Stimulated activated CD4-positive, alpha-beta T cell treated with anti-CD3 and anti-CD28 coated beads, TNF-alpha, amount 100 ng/mL, for 4 hours (primary cell): ENCODE measurements around the gene ENPEP.
A peak's percentile ranks its signal among the peaks of the same experiment; 100 is the strongest.
"Not testable (repeated sequence)": the region's sequence is repeated elsewhere in the genome, so short reads cannot be mapped to it uniquely, and the experiment has no call there.

Source experiments
- DNase-seq, 3 experiments: peaks; one replicate each; pipeline ENCODE4 v3.0.0-alpha.2; 2020; ENCODE audit warnings: low read depth in 3 of 3

Gene ENPEP

GRCh38 chr4:110485452-110485851 is 9.5 kb downstream of the ENPEP start:
- DNase-seq, result no peak

DNA sequence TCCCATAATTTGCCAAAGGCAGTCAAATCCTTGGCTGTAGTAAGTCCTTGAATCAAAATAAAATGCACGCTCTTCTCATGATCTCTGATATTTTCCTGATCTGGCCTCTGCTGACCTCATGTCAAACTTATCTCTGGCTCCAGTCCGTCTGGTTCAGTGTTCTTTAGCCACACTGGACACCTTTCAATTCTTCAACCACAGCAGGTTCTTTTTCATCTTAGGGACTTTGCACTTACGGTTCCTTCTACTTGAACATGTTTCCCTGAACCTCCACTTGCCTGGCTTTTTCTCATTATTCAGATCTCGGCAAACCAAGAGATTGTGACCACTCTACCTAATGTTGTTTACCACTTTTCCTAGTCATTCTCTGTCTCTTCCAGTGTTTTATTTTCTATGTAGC is 10.3 kb downstream of the ENPEP start:
- DNase-seq, result no peak

DNA sequence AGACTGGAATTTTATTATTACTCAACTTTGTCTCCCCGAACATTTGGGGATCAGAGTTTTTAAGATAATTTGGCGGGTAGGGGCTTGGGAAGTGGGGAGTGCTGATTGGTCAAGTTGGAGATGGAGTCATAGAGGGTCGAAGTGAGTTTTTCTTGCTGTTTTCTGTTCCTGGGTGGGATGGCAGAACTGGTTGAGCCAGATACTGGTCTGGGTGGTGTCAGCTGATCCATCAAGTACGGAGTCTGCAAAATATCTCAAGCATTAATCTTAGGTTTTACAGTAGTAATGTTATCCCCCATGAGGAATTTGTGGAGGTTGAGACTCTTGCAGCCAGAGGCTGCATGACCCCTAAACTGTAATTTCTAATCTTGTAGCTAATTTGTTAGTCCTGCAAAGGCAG is 10.9 kb downstream of the ENPEP start:
- not testable (repeated sequence) for DNase-seq

- no peak for DNase-seq
Observed at GRCh38 chr4:110487873-110488272, 11.9 kb downstream of the ENPEP start.

DNA sequence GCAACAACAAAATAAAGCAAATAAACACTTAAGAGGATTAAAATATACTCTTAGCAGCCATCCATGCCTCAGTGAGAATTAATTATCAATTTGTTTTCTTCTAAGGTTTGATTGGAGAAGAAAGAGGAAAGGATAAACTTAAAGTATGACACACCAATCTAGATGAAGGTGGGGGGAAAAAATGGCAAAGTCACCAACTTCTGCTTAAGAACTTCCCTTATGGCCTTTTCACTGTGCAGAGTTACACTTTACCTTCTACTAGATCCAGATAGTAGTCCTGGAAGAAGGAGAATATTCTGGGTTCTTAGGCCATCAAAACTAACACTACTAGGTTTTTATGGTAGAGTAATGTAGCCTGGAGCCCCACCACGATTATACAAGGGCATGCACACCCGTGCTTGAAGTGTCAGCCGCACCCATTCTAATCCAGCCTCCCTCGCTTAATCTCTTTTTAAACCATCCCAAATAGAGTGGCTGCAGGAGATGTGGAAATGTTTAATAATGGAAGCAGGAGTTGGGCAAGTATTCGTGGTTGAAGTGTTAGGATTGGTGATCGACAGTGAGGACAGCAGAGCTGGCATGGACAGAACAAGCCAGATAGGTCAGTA is 14.1 kb downstream of the ENPEP start:
- DNase-seq, result no peak

DNA sequence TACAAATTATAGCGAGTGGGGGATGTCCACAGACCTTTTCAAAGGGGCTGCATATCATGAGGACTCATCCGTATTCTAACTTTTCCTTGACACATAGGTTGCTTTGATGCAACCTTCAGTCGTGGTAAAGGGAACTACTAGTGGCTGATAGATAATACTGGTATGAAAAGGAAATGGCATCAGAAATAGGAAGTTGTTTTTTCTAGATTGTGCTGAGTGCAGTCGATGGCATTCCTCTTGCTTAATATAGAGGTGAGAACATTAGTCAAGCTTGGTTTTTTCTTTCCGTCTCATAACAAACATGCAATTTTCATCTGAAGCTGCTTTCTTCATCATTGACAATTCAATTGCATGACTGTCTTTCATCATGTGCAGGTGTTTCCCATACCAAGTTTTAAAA is 16.6 kb downstream of the ENPEP start:
- no peak for DNase-seq

- no peak for DNase-seq
Observed at GRCh38 chr4:110493520-110493919, 17.6 kb downstream of the ENPEP start.

- DNase-seq, result no peak
Observed at GRCh38 chr4:110498420-110498819, 22.5 kb downstream of the ENPEP start.

- no peak for DNase-seq
Observed at GRCh38 chr4:110499126-110499525, 23.2 kb downstream of the ENPEP start.

- no peak for DNase-seq
Observed at GRCh38 chr4:110501826-110502225, 25.9 kb downstream of the ENPEP start.

GRCh38 chr4:110503270-110504083 is 27.5 kb downstream of the ENPEP start:
- DNase-seq, result no peak

DNA sequence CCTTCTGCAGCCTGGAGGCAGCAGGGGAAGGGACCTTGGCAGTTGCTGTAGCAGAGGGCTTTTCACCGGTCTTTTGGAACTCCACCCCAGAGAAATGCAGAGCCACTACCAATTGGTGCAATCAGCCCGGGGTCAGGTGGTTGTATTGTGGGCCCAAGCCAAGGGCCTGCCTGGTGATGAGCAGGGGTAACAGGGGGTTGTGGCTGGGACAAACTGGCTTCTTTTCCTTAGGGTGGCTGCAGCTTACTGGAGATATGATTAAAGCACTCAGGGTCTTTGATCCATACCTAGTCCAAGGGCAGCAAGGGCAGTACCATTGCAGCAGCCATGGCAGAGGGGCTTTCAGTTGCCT is 28.1 kb downstream of the ENPEP start:
- no peak for DNase-seq

DNA sequence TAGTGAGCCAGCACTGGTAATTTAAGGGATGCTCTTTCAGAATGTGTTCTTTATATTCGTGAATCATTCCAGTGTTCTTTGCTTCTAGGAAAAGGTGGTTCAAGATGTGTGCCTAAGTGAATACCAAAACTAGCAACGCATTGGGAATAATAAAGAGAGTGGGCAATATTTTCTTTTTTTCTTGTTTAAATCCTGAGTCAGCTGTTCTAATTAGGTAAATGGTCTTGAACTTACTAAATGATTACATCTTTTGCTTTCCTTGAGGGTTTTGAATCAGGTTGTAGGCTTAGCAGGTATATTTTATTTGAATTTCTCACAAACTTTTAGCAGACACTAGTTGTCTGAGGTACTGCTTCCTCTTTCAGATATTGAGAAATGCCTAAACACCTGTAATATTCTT is 29.5 kb downstream of the ENPEP start:
- no peak for DNase-seq

DNA sequence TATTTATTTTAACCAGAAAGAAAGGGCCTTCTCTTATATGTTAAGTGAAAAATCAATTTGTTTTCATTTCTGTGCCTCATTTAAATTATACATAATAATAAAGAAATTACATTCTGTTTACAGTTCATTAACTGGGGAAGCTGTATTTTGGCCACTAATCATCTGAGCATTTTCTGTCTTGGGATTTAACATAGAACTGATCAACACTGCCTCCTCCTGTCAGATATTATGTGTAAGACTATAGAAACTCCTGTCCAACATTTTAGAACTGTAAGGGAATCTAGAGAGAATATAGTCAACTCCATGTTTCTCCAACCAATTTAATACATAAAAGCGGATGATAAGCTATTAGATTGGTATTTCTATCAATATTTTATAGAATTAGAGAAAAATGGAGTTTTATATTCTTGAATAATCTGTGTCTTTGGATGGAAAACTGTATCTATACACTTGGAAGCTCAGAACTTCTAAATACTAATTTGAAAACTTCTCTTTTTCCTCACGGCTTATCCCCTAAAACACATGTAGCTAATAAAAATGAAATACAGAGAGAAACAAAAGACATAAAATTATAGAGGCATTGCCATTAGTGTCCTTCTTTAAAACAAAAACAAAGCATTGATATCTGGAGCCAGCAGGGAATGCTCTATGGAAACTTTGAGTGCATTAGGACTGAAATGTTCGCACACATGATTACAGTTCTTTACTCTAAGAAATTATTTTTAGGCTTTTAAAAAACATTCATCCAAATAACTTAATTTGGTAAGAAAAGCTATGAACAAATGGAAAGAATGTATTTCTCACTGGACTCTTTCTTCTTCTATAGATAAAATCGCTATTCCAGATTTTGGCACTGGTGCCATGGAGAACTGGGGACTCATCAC is 33.1 kb downstream of the ENPEP start:
- DNase-seq, result no peak

DNA sequence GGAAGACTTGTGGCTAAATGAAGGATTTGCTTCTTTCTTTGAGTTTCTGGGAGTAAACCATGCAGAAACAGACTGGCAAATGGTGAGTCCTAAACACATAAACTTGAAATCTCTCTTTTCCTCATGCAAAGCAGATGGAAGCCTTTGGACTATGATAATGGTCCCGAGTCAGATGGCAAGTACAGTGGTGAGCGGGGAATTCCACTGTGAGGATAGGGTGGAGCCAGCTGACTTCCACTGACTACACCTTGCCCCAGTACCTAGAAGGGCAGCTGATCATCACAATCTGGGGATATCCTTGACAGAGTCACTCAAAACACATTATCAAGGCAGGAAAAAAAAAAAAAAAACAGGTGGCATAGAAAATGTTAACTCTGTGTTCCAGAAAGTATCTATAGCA is 34.3 kb downstream of the ENPEP start:
- no peak for DNase-seq

DNA sequence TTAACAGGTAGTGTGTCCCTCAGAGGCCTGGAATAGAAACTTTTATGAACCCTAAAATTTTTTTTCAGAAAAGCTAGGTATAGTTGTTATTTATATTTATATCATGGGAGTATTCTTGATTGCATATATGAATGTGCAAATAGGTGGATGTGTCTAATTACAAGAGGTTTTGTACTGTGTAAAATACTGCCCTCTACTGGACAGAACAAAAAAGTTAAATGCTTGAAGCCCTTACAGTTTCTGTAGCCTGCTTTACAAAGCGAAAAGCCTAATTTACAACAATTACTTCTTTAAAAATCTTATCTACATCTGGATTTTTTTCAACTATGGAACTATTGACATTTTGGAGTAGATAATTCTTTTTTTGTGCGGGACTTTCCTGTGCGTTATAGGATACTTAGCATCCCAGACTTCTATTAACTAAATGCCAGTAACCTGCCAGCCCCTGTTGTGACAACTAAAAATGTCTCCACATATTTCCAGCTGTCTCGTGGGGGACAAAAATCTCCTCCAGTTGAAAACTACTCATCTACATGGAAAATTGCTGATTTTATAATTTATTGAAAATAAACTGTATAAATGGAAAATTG is 35.1 kb downstream of the ENPEP start:
- no peak for DNase-seq

- no peak for DNase-seq
Observed at GRCh38 chr4:110512901-110513300, 36.9 kb downstream of the ENPEP start.

DNA sequence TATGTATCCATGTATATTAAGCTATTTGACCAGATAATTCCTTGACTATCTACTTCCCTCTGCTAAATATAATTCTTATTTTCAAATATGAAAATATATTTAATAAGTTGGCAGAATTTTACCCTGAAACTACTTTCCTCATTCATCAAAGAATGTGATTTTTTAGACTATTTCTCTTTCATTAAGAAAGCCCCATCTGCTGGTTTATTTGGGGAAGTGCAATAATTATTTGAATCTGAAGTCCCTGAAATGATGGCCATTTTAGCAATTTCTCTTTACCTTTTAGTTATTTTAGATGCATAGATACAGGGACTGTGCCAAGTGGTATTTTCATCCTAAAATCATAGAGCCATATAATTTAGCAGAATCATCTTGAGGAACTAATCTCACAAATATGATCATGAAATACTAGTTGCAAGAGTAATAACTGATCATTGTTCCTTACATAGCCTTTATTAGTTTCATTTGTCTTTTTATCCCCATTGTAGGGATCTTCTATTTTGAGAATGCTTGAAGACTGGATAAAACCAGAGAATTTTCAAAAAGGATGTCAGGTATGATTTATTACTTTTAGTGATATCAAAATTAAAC is 39.0 kb downstream of the ENPEP start:
- no peak for DNase-seq

DNA sequence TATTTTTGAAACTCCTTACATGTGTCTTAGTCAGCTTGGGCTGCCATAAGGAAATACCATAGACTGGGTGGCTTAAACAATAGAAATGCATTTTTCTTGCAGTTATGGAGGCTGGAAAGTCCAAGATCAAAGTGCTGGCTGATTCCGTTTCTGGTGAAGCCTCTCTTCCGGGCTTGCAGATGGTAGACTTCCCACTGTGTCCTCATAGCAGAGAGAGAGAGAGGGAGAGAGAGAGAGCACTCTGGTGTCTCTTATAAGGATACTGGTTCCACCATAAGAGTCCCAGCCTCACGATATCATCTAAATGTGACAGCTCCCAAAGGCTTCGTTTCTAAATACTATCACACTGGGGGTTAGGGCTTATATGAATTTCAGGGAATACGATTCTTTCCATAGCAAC is 39.7 kb downstream of the ENPEP start:
- no peak for DNase-seq

- DNase-seq, result peak; percentile 33 to 57 (median 53)
Observed at GRCh38 chr4:110516106-110516922, 40.4 kb downstream of the ENPEP start.

DNA sequence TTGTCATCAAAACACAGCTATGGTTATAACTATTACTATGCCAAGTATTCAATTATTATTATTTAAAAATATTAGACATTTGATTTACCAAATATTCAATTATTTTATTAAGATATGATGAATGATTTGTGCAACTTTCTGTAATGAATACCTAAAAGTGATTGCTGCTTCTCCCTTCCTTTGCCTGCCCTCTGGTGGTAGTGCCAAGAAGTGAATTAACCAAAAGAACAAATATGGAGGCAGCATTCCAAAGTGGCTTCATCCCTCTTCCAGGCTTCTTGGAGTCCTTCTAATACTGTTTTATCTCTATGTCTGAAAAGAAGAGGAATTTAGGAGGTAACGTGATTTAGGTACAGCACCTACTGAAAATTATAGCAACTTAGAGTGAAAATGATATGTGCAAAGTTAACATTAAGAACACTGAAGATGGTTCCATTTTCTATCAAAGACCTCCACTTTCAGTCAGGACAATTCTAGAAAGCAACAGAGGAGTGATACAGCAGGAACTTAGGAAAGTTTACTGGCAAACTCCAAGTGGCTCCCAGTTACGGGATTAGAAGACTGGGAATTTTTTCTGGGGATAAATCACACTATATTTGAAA is 43.0 kb downstream of the ENPEP start:
- no peak for DNase-seq
